DMS114 treated with DMSO at 0.1 percent for 48 hours (cell line): Measurements from ENCODE around the gene ZNRF3.
"Not testable (repeated sequence)": the region's sequence is repeated elsewhere in the genome, so short reads cannot be mapped to it uniquely, and the experiment has no call there.

Experiments used
- DNase-seq: peaks from one replicate; lab custom pipeline; 2025; ENCODE audit not compliant: unreplicated experiment; lab: John Stamatoyannopoulos, UW

Gene ZNRF3

GRCh38 chr22:29081517-29082236 is 198.3 kb downstream of the ZNRF3 start:
- DNase-seq: no peak

GRCh38 chr22:29082826-29083545 is 199.6 kb downstream of the ZNRF3 start:
- no peak for DNase-seq

- DNase-seq: not testable (repeated sequence)
Measured at GRCh38 chr22:29083576-29083932, 200.2 kb downstream of the ZNRF3 start.

GRCh38 chr22:29083933-29084591 is 200.7 kb downstream of the ZNRF3 start:
- no peak for DNase-seq

- DNase-seq: no peak
Measured at GRCh38 chr22:29087012-29087411, 203.6 kb downstream of the ZNRF3 start.

GRCh38 chr22:29088809-29089208 is 205.4 kb downstream of the ZNRF3 start:
- no peak for DNase-seq

GRCh38 chr22:29089507-29089906 is 206.1 kb downstream of the ZNRF3 start:
- DNase-seq: no peak

- no peak for DNase-seq
Measured at GRCh38 chr22:29090039-29090438, 206.7 kb downstream of the ZNRF3 start.

GRCh38 chr22:29092243-29092642 is 208.9 kb downstream of the ZNRF3 start:
- no peak for DNase-seq

GRCh38 chr22:29093030-29093429 is 209.7 kb downstream of the ZNRF3 start:
- no peak for DNase-seq

- DNase-seq: no peak
Measured at GRCh38 chr22:29093501-29094300, 210.3 kb downstream of the ZNRF3 start.

- no peak for DNase-seq
Measured at GRCh38 chr22:29095459-29095858, 212.1 kb downstream of the ZNRF3 start.

GRCh38 chr22:29096736-29097669 is 213.6 kb downstream of the ZNRF3 start:
- DNase-seq: no peak

- no peak for DNase-seq
Measured at GRCh38 chr22:29098296-29098695, 214.9 kb downstream of the ZNRF3 start.

- DNase-seq: no peak
Measured at GRCh38 chr22:29102300-29102699, 218.9 kb downstream of the ZNRF3 start.

GRCh38 chr22:29103121-29103520 is 219.7 kb downstream of the ZNRF3 start:
- no peak for DNase-seq

GRCh38 chr22:29105468-29105867 is 222.1 kb downstream of the ZNRF3 start:
- no peak for DNase-seq

- DNase-seq: no peak
Measured at GRCh38 chr22:29106839-29107238, 223.5 kb downstream of the ZNRF3 start.
